Panc1 (cell line): Measurements from ENCODE around the gene SLC2A6. TPM values are rescaled to one million over a fixed set of nuclear protein-coding genes. Genes with fewer than 3 reads are reported as not detected.

Experiments
- ATAC-seq: fragments of 200-7000 bp; cut with Tn5 transposase; 2 replicates; pipeline ENCODE4 v1.9.1; 2020; ENCODE audit warnings: mild to moderate bottlenecking, moderate library complexity
- BruUV-seq: library from RNA; stranded (reverse); fragments of 400-500 nt; replicated peaks from 2 replicates; lab custom pipeline; 2021; lab: Mats Ljungman, UMichigan
- CTCF ChIA-PET: fragments of 300-600 bp; sonication (Branson Sonifier 250); formaldehyde crosslinking; loops from one replicate; lab custom pipeline; 2022; ENCODE audit warnings: antibody characterized with exemption; lab: Charles Lee
- POLR2A ChIA-PET: fragments of 300-600 bp; sonication (Branson Sonifier 250); formaldehyde crosslinking; loops from one replicate; lab custom pipeline; 2022; ENCODE audit warnings: antibody characterized with exemption; lab: Charles Lee
- DNase-seq: peaks from one replicate; pipeline ENCODE4 v3.0.0-alpha.2; 2010; ENCODE audit warnings: low read depth, low spot score
- H3K27ac ChIP-seq: 2 replicates; pipeline ENCODE4 v1.5.1; 2011; ENCODE audit warnings: mild to moderate bottlenecking, low read length, inconsistent platforms
- H3K27me3 ChIP-seq: fragments of 200-500 bp; sonication (Bioruptor generic); 2 replicates; pipeline ENCODE4 v1.6.0; 2014; ENCODE audit warnings: low read length, inconsistent platforms; ENCODE audit not compliant: control insufficient read depth, insufficient read depth
- H3K36me3 ChIP-seq: fragments of 200-500 bp; sonication (Bioruptor generic); 2 replicates; pipeline ENCODE4 v1.5.1; 2014; ENCODE audit warnings: inconsistent platforms, mild to moderate bottlenecking, low read length, moderate library complexity; ENCODE audit not compliant: control insufficient read depth, insufficient read depth
- H3K4me1 ChIP-seq: 2 replicates; pipeline ENCODE4 v1.5.1; 2011; ENCODE audit warnings: inconsistent platforms, mild to moderate bottlenecking, low read length, moderate library complexity; ENCODE audit not compliant: control insufficient read depth, insufficient read depth
- H3K4me3 ChIP-seq, 2 experiments: 2 replicates each; pipeline ENCODE4 v1.5.1; 2011 to 2012; ENCODE audit warnings: low read depth in 2 of 2, low read length in 2 of 2, mild to moderate bottlenecking in 2 of 2, inconsistent platforms in 1 of 2, moderate library complexity in 1 of 2
- H3K9me3 ChIP-seq: fragments of 200-500 bp; sonication (Bioruptor generic); 2 replicates; pipeline ENCODE4 v1.5.1; 2014; ENCODE audit warnings: low read depth, mild to moderate bottlenecking, inconsistent platforms, low read length, moderate library complexity; ENCODE audit not compliant: control insufficient read depth, insufficient read depth
- CTCF ChIP-seq: fragments of 450-650 bp; IDR thresholded peaks from 2 replicates; pipeline ENCODE4 v1.5.1; 2017; ENCODE audit warnings: mild to moderate bottlenecking
- POLR2AphosphoS5 ChIP-seq: IDR thresholded peaks from 2 replicates; pipeline ENCODE4 v1.6.1; 2012; ENCODE audit warnings: mild to moderate bottlenecking, low read depth, low read length, moderate library complexity
- REST ChIP-seq, 2 experiments: IDR thresholded peaks; 2 replicates each; pipeline ENCODE4 v1.6.1; 2011 to 2012; ENCODE audit warnings: low read depth in 2 of 2, control low read depth in 1 of 2, low read length in 1 of 2, mild to moderate bottlenecking in 1 of 2, moderate library complexity in 1 of 2; ENCODE audit not compliant: insufficient read depth in 1 of 2
- SIN3A ChIP-seq: IDR thresholded peaks from 2 replicates; pipeline ENCODE4 v1.6.1; 2012; ENCODE audit warnings: low read depth, mild to moderate bottlenecking, low read length, moderate library complexity, borderline replicate concordance; ENCODE audit not compliant: insufficient read depth
- TCF7L2 ChIP-seq: IDR thresholded peaks from 2 replicates; pipeline ENCODE4 v1.6.1; 2011; ENCODE audit warnings: mild to moderate bottlenecking, low read depth, low read length, inconsistent platforms
- in situ Hi-C: cut with HindIII; loops from 2 replicates; pipeline ENCODE4 v1.10.0; 2016; ENCODE audit warnings: low sequenced_read_pairs, low pct_unique_long_range_greater_than_20kb
- intact Hi-C: fragments of 100-400 bp; cut with micrococcal nuclease; formaldehyde crosslinking; loops from one replicate; pipeline ENCODE4 v1.10.0; 2022; ENCODE audit not compliant: unreplicated experiment
- total RNA-seq: library from RNA; stranded (reverse); gene quantifications from one replicate; pipeline ENCODE4 v1.2.1, GENCODE V29; 2021; ENCODE audit not compliant: unreplicated experiment

The SLC2A6 gene
- total RNA-seq, 1 experiment from 2014 or later: 48.2 TPM

GRCh38 chr9:133499892-133500270 lies 21.0 kb upstream of the SLC2A6 start:
- H3K4me3 ChIP-seq: no peak overlapping the region
- no peak for DNase-seq
- ChIA-PET CTCF (no interaction called here), POLR2A (no interaction called here)
- intact Hi-C loops (no loop called here), in situ Hi-C loops (no loop called here)
- H3K9me3 ChIP-seq: peaks cover 12% of the 10 kb centered on the region; the same call in 1 of the 2 replicates
- no peak overlapping the region for H3K27ac ChIP-seq
- TF ChIP-seq SIN3A (no peak), TCF7L2 (no peak), REST (IDR thresholded peaks at IDR 0.05; ENCODE audit: insufficient read depth in 1 of 2, low read depth in 2 of 2, low read length in 1 of 2) (no peak), CTCF (no peak), POLR2AphosphoS5 (no peak)
- H3K4me1 ChIP-seq: no peaks in the 10 kb centered on the region
- H3K36me3 ChIP-seq: no peaks in the 10 kb centered on the region
- no peaks in the 10 kb centered on the region for H3K27me3 ChIP-seq
- BruUV-seq: no TSS peak
- ATAC-seq: no peak

- Histone ChIP-seq H3K4me1 (no peaks in the 10 kb centered on the region), H3K4me3 (no peak overlapping the region), H3K27me3 (no peaks in the 10 kb centered on the region), H3K27ac (no peak overlapping the region), H3K36me3 (no peaks in the 10 kb centered on the region), H3K9me3 (peaks cover 12% of the 10 kb centered on the region; the same call in 1 of the 2 replicates)
- TF ChIP-seq TCF7L2: no peak
- no peak for TF ChIP-seq SIN3A
- TF ChIP-seq REST (IDR thresholded peaks at IDR 0.05; ENCODE audit: insufficient read depth in 1 of 2, low read depth in 2 of 2, low read length in 1 of 2): no peak
- TF ChIP-seq CTCF: no peak
- no peak for TF ChIP-seq POLR2AphosphoS5
- intact Hi-C loops (no loop called here), in situ Hi-C loops (no loop called here)
- ATAC-seq (no peak), DNase-seq (no peak)
- BruUV-seq: no TSS peak
- POLR2A ChIA-PET: no interaction called here
- CTCF ChIA-PET: no interaction called here
These were observed 20.4 kb upstream of the SLC2A6 start for GRCh38 chr9:133499132-133499891.
